Aorta (tissue), 5 donors: Measurements from ENCODE around the gene ASAP2. TPM values are rescaled to one million over a fixed set of nuclear protein-coding genes. Genes with fewer than 3 reads are reported as not detected.

Experiments
- ATAC-seq: fragments of 200-7000 bp; cut with Tn5 transposase; one replicate; pipeline ENCODE4 v1.9.1; 2022; ENCODE audit warnings: moderate library complexity; ENCODE audit not compliant: low FRiP score
- DNase-seq, 2 donors: peaks; one replicate each; pipeline ENCODE4 v3.0.0-alpha.2; 2020
- H3K27ac ChIP-seq, 2 donors: one replicate each; pipeline ENCODE4 v1.5.1; 2013; ENCODE audit warnings: low read length in 2 of 2, mild to moderate bottlenecking in 2 of 2, moderate library complexity in 2 of 2, control low read depth in 1 of 2, inconsistent platforms in 1 of 2, low read depth in 1 of 2
- H3K27me3 ChIP-seq, 2 donors: one replicate each; pipeline ENCODE4 v1.6.1; 2013; ENCODE audit warnings: control low read depth in 1 of 2, low read length in 1 of 2, mild to moderate bottlenecking in 1 of 2, moderate library complexity in 1 of 2; ENCODE audit not compliant: insufficient read depth in 2 of 2, control insufficient read depth in 1 of 2
- H3K36me3 ChIP-seq, 2 donors: one replicate each; pipeline ENCODE4 v1.6.1; 2013; ENCODE audit warnings: control low read depth in 1 of 2, low read length in 1 of 2, mild to moderate bottlenecking in 1 of 2; ENCODE audit not compliant: insufficient read depth in 2 of 2, control insufficient read depth in 1 of 2
- H3K4me1 ChIP-seq, 2 donors: one replicate each; pipeline ENCODE4 v1.6.1; 2013; ENCODE audit warnings: low read length in 2 of 2, control low read depth in 1 of 2, mild to moderate bottlenecking in 1 of 2, moderate library complexity in 1 of 2; ENCODE audit not compliant: insufficient read depth in 2 of 2, control insufficient read depth in 1 of 2
- H3K4me3 ChIP-seq, 2 donors: one replicate each; pipeline ENCODE4 v1.5.1; 2013; ENCODE audit warnings: low read length in 2 of 2, control low read depth in 1 of 2, mild to moderate bottlenecking in 1 of 2
- H3K9me3 ChIP-seq: one replicate; pipeline ENCODE4 v1.6.1; 2013; ENCODE audit warnings: mild to moderate bottlenecking, low read length; ENCODE audit not compliant: control insufficient read depth
- WGBS, 2 donors: extraction: QIAGEN DNeasy Blood & Tissue Kit; methylation state at CpG; one replicate each; pipeline ENCODE4 v1.1.7; 2013; 5-methylcytosine and 5-hydroxymethylcytosine counted together
- intact Hi-C, 2 donors: fragments of 100-400 bp; cut with DNase I; formaldehyde crosslinking; loops; one replicate each; pipeline versions ENCODE4 v1.14.2 to v1.15.0; 2022
- polyA plus RNA-seq, 2 donors: library from polyadenylated mRNA; stranded (reverse); fragments of 200-250 nt; gene quantifications; one replicate each; pipeline ENCODE4 v1.2.3, GENCODE V29; 2013
- total RNA-seq, 2 donors: library from RNA; stranded (reverse); fragmentation: NEBNext Ultra II Directional; extraction: Animal tissue kit (Norgen Biotek cat#: 25700); gene quantifications; one replicate each; pipeline ENCODE4 v1.2.1, GENCODE V29; 2021
- donor health status: healthy with polysubstance abuse.
- donor health status: Bipolar disorder and iron deficiency.
- donor health status: DM: no; HTN: no; CAD: no.
- donor health status: DM: no; HTN: no; CAD: no.
- donor health status: DM: yes; HTN: yes; CAD: no.

Gene ASAP2
- total and polyA plus RNA-seq, 4 donors = 16.7 to 72.4 (median 48.8) TPM

DNA sequence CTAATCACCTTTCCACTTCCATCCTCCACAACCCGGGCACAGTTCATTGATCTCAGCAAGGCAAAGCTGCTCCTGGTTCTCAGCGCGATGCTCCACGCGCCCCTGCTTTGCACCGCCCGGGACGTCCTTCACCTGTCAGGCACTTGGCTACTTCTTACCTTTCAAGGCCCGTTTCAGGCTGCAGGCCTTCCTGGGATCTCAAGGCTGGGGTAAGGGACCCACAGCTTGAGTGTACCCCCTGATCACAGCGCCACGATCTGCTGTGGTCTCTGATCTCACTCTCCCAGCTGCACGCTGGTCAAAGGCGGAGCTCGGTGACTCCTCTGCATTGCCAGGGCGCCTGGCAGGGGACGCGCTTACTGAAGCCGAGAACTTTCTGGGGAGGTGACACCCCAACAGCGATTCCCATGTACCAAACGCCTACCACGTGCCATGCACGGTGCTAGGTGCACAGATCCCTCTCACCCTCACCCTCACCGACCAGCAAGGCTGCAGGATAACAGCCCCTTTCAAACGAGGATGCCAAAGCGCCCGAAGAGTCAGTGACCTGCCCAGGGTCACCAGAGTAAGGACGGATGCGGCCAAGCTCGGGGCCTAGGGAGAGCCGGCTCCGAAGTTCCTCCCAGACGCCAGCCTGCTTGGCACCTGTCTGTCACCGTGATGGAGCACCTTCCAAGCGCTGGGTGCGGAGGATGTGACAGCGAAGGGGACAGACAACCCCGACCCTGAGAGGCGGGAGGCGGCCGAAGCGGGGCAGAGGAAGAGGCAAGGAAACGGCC, 215.9 kb downstream of the ASAP2 start:
- intact Hi-C loops = loop anchor here in 1 of 2 donors (2.0 to 5.0 kb wide), 2 partner anchors 50 to 280 kb away; partner anchors contain the start of gene IAH1
- peak; percentile 44 for ATAC-seq
- H3K27me3 ChIP-seq = no peaks in the 10 kb centered on the region

GRCh38 chr2:9423100-9423921, 216.7 kb downstream of the ASAP2 start, which contains the start of the genes CPSF3 and ITGB1BP1:
Gene CPSF3, plus strand, starts transcription at chr2:9423654. Its CDS starts 120 bp downstream, at chr2:9423774.
Gene ITGB1BP1, minus strand, starts transcription at chr2:9423528. Its CDS starts 4,831 bp downstream, at chr2:9418697.
- 0% methylated on average over 70 to 91 of the region's 91 CpGs for WGBS, 2 donors
- ATAC-seq (peak; percentile 99), DNase-seq (peak; percentile 99)
- H3K4me1 ChIP-seq = peaks cover 1 to 5% of the 10 kb centered on the region in 2 donors
- H3K27me3 ChIP-seq = no peaks in the 10 kb centered on the region
- no peaks in the 10 kb centered on the region for H3K9me3 ChIP-seq
- peak within 1 kb of the TSS in 1 of 2 donors; percentile 67 for H3K27ac ChIP-seq
- intact Hi-C loops = loop anchor here in 1 of 2 donors (2.0 to 5.0 kb wide), 2 partner anchors 49 to 281 kb away; partner anchors contain the start of gene IAH1
- H3K36me3 ChIP-seq = no peaks in the 10 kb centered on the region
- H3K4me3 ChIP-seq = peak within 1 kb of the TSS; percentile 77 to 88

More for the DNA sequence above, 215.9 kb downstream of the ASAP2 start:
- peak; percentile 71 to 86 for DNase-seq
- H3K27ac ChIP-seq = peak overlapping the region in 1 of 2 donors; percentile 67
- peaks cover 1 to 5% of the 10 kb centered on the region in 2 donors for H3K4me1 ChIP-seq
- H3K9me3 ChIP-seq = no peaks in the 10 kb centered on the region
- no peaks in the 10 kb centered on the region for H3K36me3 ChIP-seq
- 1 to 2% methylated on average over 39 to 42 of the region's 42 CpGs for WGBS, 2 donors
- peak overlapping the region; percentile 77 to 88 for H3K4me3 ChIP-seq

- H3K4me1 ChIP-seq = peaks cover 1 to 5% of the 10 kb centered on the region in 2 donors
- no peaks in the 10 kb centered on the region for H3K27me3 ChIP-seq
- no peak for DNase-seq
- 0% methylated on average over 21 of the region's 21 CpGs for WGBS, 2 donors
- peak overlapping the region; percentile 60 to 88 for H3K4me3 ChIP-seq
- intact Hi-C loops = loop anchor here in 1 of 2 donors (2.0 to 5.0 kb wide), 2 partner anchors 48 to 281 kb away; partner anchors contain the start of gene IAH1
- H3K9me3 ChIP-seq = no peaks in the 10 kb centered on the region
- H3K36me3 ChIP-seq = no peaks in the 10 kb centered on the region
- H3K27ac ChIP-seq = peak overlapping the region in 1 of 2 donors; percentile 18
- ATAC-seq = peak; percentile 1
Measured at GRCh38 chr2:9423922-9424272, 217.3 kb downstream of the ASAP2 start.

DNA sequence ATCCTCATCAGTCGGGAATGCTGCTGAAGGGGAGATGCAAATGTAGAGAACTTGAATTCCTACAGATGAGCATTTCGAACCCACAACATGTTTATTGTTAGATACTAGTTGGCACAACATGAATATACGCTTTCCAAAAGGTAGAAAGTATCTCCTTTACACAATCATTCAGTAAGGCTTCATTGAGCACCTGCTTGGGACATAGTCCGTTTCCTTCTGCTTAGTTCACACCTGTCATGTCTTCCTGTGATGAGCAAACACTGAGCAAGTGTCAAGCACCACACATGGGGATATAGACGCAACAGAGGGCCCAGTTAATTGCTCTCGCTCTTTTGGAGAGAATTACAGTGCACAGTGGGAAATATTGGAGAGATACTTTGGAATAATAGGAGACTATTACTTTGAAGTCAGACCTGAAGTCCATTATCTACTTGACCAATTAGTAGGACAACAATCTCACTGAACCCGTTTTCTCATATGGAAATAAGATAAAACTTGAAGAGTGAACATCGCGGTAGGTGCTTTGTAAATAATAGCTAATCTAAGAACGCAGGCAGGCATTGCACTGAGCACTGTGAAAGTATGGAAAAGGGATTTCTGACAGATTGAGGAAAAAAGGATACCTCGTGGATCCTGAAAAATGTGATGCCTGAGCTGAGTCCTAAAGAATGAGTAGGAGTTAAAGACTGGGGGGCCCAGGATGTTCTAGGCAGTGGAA, 218.0 kb downstream of the ASAP2 start:
- WGBS, 2 donors = 68 to 70% methylated on average over 11 of the region's 11 CpGs
- Histone ChIP-seq H3K4me1 (peaks cover 1 to 5% of the 10 kb centered on the region in 2 donors), H3K27ac (no peak overlapping the region), H3K27me3 (no peaks in the 10 kb centered on the region), H3K4me3 (peak overlapping the region in 1 of 2 donors; percentile 88), H3K36me3 (no peaks in the 10 kb centered on the region), H3K9me3 (no peaks in the 10 kb centered on the region)
- DNase-seq (no peak), ATAC-seq (no peak)
- intact Hi-C loops = loop anchor here in 1 of 2 donors (5.0 kb wide), 1 partner anchor 48 kb away; the partner anchor contains the start of gene IAH1

DNA sequence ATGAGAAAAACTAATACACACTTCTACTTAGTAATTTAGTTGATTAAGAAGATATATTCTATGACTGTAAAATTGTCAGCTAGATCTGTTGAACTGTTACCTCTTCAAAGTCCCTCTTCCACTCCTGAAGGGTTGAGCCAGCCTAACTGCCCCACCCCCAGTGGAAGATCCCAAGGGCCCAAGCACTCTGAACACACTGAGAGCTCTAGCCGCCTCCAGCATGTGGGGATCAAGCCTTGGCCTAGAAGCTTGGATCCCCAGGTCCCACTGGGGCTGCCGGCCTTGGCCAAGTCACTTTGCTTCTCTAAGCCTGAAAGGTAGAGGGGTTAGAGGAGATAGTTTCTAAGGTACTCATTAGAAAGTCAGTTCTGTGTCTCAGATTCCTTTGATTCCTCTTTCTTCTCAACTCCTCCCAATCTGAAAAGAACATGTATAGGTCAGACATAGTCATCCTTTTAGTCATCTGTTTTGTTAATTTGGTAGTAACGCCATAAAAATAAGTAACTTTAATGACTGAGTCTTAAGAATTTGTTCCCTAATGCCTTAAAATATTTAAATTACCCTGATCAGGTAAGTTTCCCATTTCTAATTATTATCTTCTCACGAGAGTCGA, 222.5 kb downstream of the ASAP2 start:
- intact Hi-C loops = no loop called here
- ATAC-seq = no peak

DNA sequence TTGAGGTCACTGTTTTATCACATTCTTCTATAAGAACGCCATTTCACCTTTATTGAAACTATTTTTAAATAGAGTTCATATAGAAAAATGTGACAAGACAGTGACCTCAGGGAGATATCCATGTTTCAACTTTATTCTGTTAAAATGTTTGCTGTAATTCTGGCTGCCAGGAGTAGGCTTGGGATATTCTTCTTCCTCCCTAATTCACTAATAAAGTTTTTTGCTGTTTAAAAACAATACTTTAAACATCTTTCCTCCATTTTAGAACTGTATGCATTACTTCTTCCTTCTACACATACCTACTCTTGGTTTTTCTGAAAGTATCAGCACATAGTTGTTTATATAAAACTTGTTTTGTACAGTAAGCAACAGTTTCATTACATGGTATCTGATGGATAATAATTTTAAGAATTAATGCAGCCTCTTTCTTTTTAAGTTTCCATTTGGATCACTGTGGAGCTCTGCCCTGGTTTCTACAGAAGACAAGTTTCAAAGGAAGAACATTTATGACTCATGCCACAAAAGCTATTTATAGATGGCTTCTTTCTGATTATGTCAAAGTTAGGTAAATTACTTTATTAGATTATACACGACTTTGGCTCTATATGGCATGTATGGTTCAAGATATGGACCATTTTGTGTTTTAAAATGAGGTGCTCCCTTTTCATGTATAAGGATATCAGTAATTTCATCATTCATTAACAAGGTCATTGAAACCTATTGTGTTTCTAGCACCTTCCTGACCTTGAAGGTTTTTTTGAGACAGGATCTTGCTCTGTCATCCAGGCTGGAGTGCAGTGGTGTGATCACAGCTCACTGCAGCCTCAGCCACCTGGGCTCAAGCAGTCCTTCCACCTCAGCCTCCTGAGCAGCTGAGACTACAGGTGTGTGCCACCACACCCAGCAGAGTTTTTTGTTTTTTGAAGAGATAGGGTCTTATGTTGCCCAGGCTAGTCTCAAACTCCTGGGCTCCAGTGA, 224.0 kb downstream of the ASAP2 start:
- Histone ChIP-seq H3K27ac (no peak overlapping the region), H3K4me3 (no peak overlapping the region), H3K27me3 (no peaks in the 10 kb centered on the region), H3K4me1 (no peaks in the 10 kb centered on the region), H3K36me3 (peaks cover 0 to 1% of the 10 kb centered on the region in 2 donors), H3K9me3 (no peaks in the 10 kb centered on the region)
- WGBS, 2 donors = 58 to 60% methylated on average over 2 of the region's 2 CpGs
- intact Hi-C loops = no loop called here
- DNase-seq = no peak
- ATAC-seq = no peak

More for the DNA sequence above, 222.5 kb downstream of the ASAP2 start:
- H3K9me3 ChIP-seq = no peaks in the 10 kb centered on the region
- no peak for DNase-seq
- H3K4me3 ChIP-seq = no peak overlapping the region
- 74 to 84% methylated on average over 5 of the region's 5 CpGs for WGBS, 2 donors
- H3K27me3 ChIP-seq = no peaks in the 10 kb centered on the region
- H3K36me3 ChIP-seq = no peaks in the 10 kb centered on the region
- no peaks in the 10 kb centered on the region for H3K4me1 ChIP-seq
- H3K27ac ChIP-seq = no peak overlapping the region

GRCh38 chr2:9434489-9434888, 227.9 kb downstream of the ASAP2 start:
- no peak overlapping the region for H3K27ac ChIP-seq
- H3K27me3 ChIP-seq = no peaks in the 10 kb centered on the region
- peaks cover 0 to 4% of the 10 kb centered on the region in 2 donors for H3K36me3 ChIP-seq
- no peaks in the 10 kb centered on the region for H3K4me1 ChIP-seq
- intact Hi-C loops = no loop called here
- no peak overlapping the region for H3K4me3 ChIP-seq
- 55 to 60% methylated on average over 2 of the region's 2 CpGs for WGBS, 2 donors
- no peaks in the 10 kb centered on the region for H3K9me3 ChIP-seq
- DNase-seq (no peak), ATAC-seq (no peak)
